ENCODE measurements around the gene SMIM44. TPM values are rescaled to one million over a fixed set of nuclear protein-coding genes. Genes with fewer than 3 reads are reported as not detected.

Gene SMIM44
- total RNA-seq, 1 donor: not detected

GRCh38 chr19:3499738-3500428, 16.6 kb upstream of the SMIM44 start:
- peaks cover 22% of the 10 kb centered on the region for H3K36me3 ChIP-seq (ENCODE audit: insufficient read depth, low read length)
- H2AFZ ChIP-seq (ENCODE audit: low read length): peak overlapping the region; percentile 92
- H3K4me1 ChIP-seq (ENCODE audit: insufficient read depth, low read length): peaks cover 10% of the 10 kb centered on the region
- peak overlapping the region; percentile 94 for H3K4me3 ChIP-seq (ENCODE audit: insufficient read depth, low read length)
- peak overlapping the region; percentile 88 for H3K4me2 ChIP-seq (ENCODE audit: insufficient read depth, low read length)
- no peaks in the 10 kb centered on the region for H3K27me3 ChIP-seq (ENCODE audit: insufficient read depth, low read length)
- peak overlapping the region; percentile 93 for H3K27ac ChIP-seq (ENCODE audit: low read depth, low read length)
- no peaks in the 10 kb centered on the region for H3K9me3 ChIP-seq (ENCODE audit: low read depth, low read length)
- DNase-seq (ENCODE audit: insufficient read length, low spot score, missing footprints): peak; percentile 86
- peaks cover 36% of the 10 kb centered on the region for H3K79me2 ChIP-seq (ENCODE audit: insufficient read depth, low read length)
- TF ChIP-seq CTCF (IDR thresholded peaks at IDR 0.05; ENCODE audit: extremely low read depth, low read depth, low read length): no peak
- H4K20me1 ChIP-seq (ENCODE audit: insufficient read depth, low read length): peaks cover 7% of the 10 kb centered on the region

- no peaks in the 10 kb centered on the region for H3K27me3 ChIP-seq (ENCODE audit: insufficient read depth, low read length)
- peaks cover 36% of the 10 kb centered on the region for H3K79me2 ChIP-seq (ENCODE audit: insufficient read depth, low read length)
- no peaks in the 10 kb centered on the region for H3K9me3 ChIP-seq (ENCODE audit: low read depth, low read length)
- no peak overlapping the region for H3K27ac ChIP-seq (ENCODE audit: low read depth, low read length)
- H3K4me2 ChIP-seq (ENCODE audit: insufficient read depth, low read length): no peak overlapping the region
- no peak for TF ChIP-seq CTCF (IDR thresholded peaks at IDR 0.05; ENCODE audit: extremely low read depth, low read depth, low read length)
- H3K36me3 ChIP-seq (ENCODE audit: insufficient read depth, low read length): peaks cover 30% of the 10 kb centered on the region
- no peak for DNase-seq (ENCODE audit: insufficient read length, low spot score, missing footprints)
- H3K4me1 ChIP-seq (ENCODE audit: insufficient read depth, low read length): peaks cover 10% of the 10 kb centered on the region
- peaks cover 7% of the 10 kb centered on the region for H4K20me1 ChIP-seq (ENCODE audit: insufficient read depth, low read length)
- no peak overlapping the region for H2AFZ ChIP-seq (ENCODE audit: low read length)
- no peak overlapping the region for H3K4me3 ChIP-seq (ENCODE audit: insufficient read depth, low read length)
Measured at GRCh38 chr19:3497757-3498520, 14.7 kb upstream of the SMIM44 start.

- no peak for TF ChIP-seq CTCF (IDR thresholded peaks at IDR 0.05; ENCODE audit: extremely low read depth, low read depth, low read length)
- no peak overlapping the region for H3K4me3 ChIP-seq (ENCODE audit: insufficient read depth, low read length)
- no peak overlapping the region for H3K4me2 ChIP-seq (ENCODE audit: insufficient read depth, low read length)
- H3K27me3 ChIP-seq (ENCODE audit: insufficient read depth, low read length): no peaks in the 10 kb centered on the region
- H2AFZ ChIP-seq (ENCODE audit: low read length): no peak overlapping the region
- peaks cover 10% of the 10 kb centered on the region for H3K4me1 ChIP-seq (ENCODE audit: insufficient read depth, low read length)
- H3K27ac ChIP-seq (ENCODE audit: low read depth, low read length): no peak overlapping the region
- H3K79me2 ChIP-seq (ENCODE audit: insufficient read depth, low read length): peaks cover 36% of the 10 kb centered on the region
- peak; percentile 56 for DNase-seq (ENCODE audit: insufficient read length, low spot score, missing footprints)
- peaks cover 30% of the 10 kb centered on the region for H3K36me3 ChIP-seq (ENCODE audit: insufficient read depth, low read length)
- H4K20me1 ChIP-seq (ENCODE audit: insufficient read depth, low read length): peaks cover 7% of the 10 kb centered on the region
- no peaks in the 10 kb centered on the region for H3K9me3 ChIP-seq (ENCODE audit: low read depth, low read length)
Measured at GRCh38 chr19:3496392-3497273, 13.4 kb upstream of the SMIM44 start.

Measured in osteoblast (primary cell).